ENCODE results near the gene CAMTA1. TPM values are rescaled to one million over a fixed set of nuclear protein-coding genes. Genes with fewer than 3 reads are reported as not detected.

CAMTA1 gene
- total RNA-seq, 1 donor from 2014 or later: 81.6 TPM

DNA sequence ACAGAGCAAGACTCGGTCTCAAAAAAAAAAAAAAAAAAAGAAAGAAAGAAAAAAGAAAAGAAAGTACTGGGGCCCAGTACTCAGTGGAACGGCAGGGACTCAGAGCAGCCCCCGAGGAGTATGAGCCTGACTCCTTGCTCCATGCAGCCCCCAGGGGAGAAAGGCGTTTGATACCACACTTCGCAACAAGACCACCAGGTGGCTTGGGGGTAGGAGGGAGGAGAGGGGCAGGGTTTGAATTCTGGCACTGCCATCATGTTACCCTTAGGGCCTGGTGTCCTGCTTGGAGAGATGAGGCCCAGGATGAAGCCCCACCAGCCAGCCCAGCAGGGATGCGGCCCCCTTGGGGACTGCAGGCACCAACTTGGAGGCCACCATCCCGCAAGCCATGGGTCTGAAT, 664.5 kb downstream of the CAMTA1 start:
- Mint-ChIP-seq H3K4me3 (ENCODE audit: unreplicated experiment) (no peak overlapping the region), H3K27me3 (ENCODE audit: unreplicated experiment) (no peaks in the 10 kb centered on the region), H3K27ac (ENCODE audit: unreplicated experiment) (no peak overlapping the region)

DNA sequence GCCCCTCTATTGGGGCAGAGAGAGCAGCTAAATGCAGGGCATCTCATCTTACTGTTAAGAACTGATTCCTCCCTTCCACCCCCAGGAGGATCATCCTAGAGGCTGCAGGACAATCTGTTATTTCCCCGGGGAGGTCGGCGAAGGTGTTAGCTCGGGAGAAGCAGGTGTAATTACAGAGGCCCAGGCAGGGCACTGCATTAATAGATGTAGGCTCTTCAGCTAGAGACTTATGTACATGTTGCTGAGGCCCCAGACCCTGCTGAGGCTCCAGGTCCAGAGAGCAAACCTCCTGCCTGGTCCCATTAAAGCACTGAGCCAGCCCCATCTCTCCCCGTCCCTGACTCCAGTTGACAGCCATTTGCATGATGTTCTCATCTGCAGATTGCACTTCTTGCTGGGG, 665.6 kb downstream of the CAMTA1 start:
- H3K27me3 Mint-ChIP-seq (ENCODE audit: unreplicated experiment): no peaks in the 10 kb centered on the region
- no peak overlapping the region for H3K27ac Mint-ChIP-seq (ENCODE audit: unreplicated experiment)
- H3K4me1 Mint-ChIP-seq (ENCODE audit: unreplicated experiment): peaks cover 28% of the 10 kb centered on the region
- H3K4me3 Mint-ChIP-seq (ENCODE audit: unreplicated experiment): no peak overlapping the region
- H3K36me3 Mint-ChIP-seq (ENCODE audit: unreplicated experiment): no peaks in the 10 kb centered on the region
- TF ChIP-seq, protein P1, sequence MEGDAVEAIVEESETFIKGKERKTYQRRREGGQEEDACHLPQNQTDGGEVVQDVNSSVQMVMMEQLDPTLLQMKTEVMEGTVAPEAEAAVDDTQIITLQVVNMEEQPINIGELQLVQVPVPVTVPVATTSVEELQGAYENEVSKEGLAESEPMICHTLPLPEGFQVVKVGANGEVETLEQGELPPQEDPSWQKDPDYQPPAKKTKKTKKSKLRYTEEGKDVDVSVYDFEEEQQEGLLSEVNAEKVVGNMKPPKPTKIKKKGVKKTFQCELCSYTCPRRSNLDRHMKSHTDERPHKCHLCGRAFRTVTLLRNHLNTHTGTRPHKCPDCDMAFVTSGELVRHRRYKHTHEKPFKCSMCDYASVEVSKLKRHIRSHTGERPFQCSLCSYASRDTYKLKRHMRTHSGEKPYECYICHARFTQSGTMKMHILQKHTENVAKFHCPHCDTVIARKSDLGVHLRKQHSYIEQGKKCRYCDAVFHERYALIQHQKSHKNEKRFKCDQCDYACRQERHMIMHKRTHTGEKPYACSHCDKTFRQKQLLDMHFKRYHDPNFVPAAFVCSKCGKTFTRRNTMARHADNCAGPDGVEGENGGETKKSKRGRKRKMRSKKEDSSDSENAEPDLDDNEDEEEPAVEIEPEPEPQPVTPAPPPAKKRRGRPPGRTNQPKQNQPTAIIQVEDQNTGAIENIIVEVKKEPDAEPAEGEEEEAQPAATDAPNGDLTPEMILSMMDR (IDR thresholded peaks at IDR 0.05): no peak
- DNase-seq (ENCODE audit: extremely low spot score, unreplicated experiment): no peak
- H3K9me3 Mint-ChIP-seq (ENCODE audit: unreplicated experiment): no peaks in the 10 kb centered on the region

More for the DNA sequence above, 664.5 kb downstream of the CAMTA1 start:
- DNase-seq (ENCODE audit: extremely low spot score, unreplicated experiment): no peak
- Mint-ChIP-seq H3K36me3 (ENCODE audit: unreplicated experiment) (no peaks in the 10 kb centered on the region), H3K4me1 (ENCODE audit: unreplicated experiment) (peaks cover 17% of the 10 kb centered on the region), H3K9me3 (ENCODE audit: unreplicated experiment) (no peaks in the 10 kb centered on the region)
- TF ChIP-seq, protein P1 (IDR thresholded peaks at IDR 0.05): no peak

DNA sequence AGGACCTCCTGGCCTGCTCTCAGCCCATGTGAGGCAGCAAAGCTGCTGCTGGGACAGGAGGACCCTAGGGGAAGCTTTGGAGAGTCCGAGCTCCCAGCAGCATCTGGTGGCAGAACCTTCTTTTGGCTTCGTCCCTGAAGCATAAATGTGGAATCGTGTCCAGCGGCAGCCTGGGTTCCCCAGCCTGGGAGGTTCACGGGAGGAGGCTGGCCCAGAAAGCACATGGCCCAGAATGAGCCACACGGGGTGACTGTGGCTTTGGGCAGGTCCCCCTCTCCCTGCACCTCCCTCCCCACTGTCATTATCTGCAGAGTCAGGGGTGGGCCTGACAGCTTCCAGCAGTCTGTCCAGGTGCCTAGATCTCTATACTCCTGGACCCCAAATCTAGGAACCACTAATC, 667.8 kb downstream of the CAMTA1 start:
- Mint-ChIP-seq H3K4me1 (ENCODE audit: unreplicated experiment) (peaks cover 32% of the 10 kb centered on the region), H3K27ac (ENCODE audit: unreplicated experiment) (no peak overlapping the region), H3K36me3 (ENCODE audit: unreplicated experiment) (no peaks in the 10 kb centered on the region), H3K9me3 (ENCODE audit: unreplicated experiment) (no peaks in the 10 kb centered on the region), H3K4me3 (ENCODE audit: unreplicated experiment) (no peak overlapping the region), H3K27me3 (ENCODE audit: unreplicated experiment) (no peaks in the 10 kb centered on the region)
- DNase-seq (ENCODE audit: extremely low spot score, unreplicated experiment): no peak
- TF ChIP-seq, protein P1 (IDR thresholded peaks at IDR 0.05): no peak

DNA sequence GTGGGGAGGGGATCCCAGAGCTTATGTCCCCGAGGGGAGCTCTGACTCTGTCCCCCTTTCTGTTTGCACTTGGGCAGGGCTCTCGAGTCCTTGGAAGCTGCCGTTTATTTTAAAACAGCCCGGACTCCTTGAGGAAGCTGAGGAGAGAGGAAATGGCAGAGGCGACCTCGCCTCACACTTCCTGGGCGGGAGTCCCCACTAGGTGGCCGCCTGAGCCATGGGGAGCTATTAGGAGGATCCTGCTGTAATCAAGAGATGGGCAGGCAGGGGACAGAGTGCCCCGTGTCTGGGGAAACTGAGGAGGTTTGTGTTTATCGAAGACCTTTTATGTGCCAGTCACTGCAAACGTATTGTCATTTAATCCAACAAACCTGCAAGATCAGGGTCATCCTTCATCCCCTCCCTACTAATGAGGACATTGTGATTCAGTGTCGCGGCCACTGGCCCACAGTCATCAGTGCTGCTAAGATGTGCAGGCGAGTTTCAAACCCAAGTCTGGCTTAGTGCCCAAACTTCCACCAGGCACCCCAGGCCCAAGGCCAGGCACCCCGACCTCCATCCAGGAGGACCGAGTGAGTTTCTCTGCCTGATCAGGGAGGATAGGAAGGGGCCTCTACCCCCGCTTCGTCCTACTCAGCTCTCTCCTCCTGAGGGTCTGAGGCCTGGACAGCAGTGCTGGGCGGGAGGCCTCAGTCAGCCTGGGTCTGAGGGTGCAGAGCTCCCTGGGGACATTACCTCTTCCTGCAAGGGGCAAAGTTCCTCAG, 669.0 kb downstream of the CAMTA1 start:
- Mint-ChIP-seq H3K4me1 (ENCODE audit: unreplicated experiment) (peaks cover 32% of the 10 kb centered on the region), H3K4me3 (ENCODE audit: unreplicated experiment) (no peak overlapping the region), H3K27ac (ENCODE audit: unreplicated experiment) (no peak overlapping the region), H3K9me3 (ENCODE audit: unreplicated experiment) (no peaks in the 10 kb centered on the region), H3K27me3 (ENCODE audit: unreplicated experiment) (no peaks in the 10 kb centered on the region), H3K36me3 (ENCODE audit: unreplicated experiment) (no peaks in the 10 kb centered on the region)
- TF ChIP-seq, protein P1 (IDR thresholded peaks at IDR 0.05): peak; percentile 60
- no peak for DNase-seq (ENCODE audit: extremely low spot score, unreplicated experiment)

GRCh38 chr1:7454895-7455784, 669.9 kb downstream of the CAMTA1 start:
- no peaks in the 10 kb centered on the region for H3K9me3 Mint-ChIP-seq (ENCODE audit: unreplicated experiment)
- H3K4me3 Mint-ChIP-seq (ENCODE audit: unreplicated experiment): no peak overlapping the region
- DNase-seq (ENCODE audit: extremely low spot score, unreplicated experiment): no peak
- TF ChIP-seq, protein P1 (IDR thresholded peaks at IDR 0.05): no peak
- H3K27ac Mint-ChIP-seq (ENCODE audit: unreplicated experiment): no peak overlapping the region
- peaks cover 32% of the 10 kb centered on the region for H3K4me1 Mint-ChIP-seq (ENCODE audit: unreplicated experiment)
- no peaks in the 10 kb centered on the region for H3K36me3 Mint-ChIP-seq (ENCODE audit: unreplicated experiment)
- no peaks in the 10 kb centered on the region for H3K27me3 Mint-ChIP-seq (ENCODE audit: unreplicated experiment)
